GM21717 (cell line): Measurements from ENCODE around the gene BNIP5.

ENCODE experiments used
- ATAC-seq: cut with Tn5 transposase; IDR thresholded peaks from one replicate; pipeline ENCODE4 v1.9.1; 2021; ENCODE audit warnings: mild to moderate bottlenecking, moderate library complexity; ENCODE audit not compliant: unreplicated experiment

Gene BNIP5, protein sequence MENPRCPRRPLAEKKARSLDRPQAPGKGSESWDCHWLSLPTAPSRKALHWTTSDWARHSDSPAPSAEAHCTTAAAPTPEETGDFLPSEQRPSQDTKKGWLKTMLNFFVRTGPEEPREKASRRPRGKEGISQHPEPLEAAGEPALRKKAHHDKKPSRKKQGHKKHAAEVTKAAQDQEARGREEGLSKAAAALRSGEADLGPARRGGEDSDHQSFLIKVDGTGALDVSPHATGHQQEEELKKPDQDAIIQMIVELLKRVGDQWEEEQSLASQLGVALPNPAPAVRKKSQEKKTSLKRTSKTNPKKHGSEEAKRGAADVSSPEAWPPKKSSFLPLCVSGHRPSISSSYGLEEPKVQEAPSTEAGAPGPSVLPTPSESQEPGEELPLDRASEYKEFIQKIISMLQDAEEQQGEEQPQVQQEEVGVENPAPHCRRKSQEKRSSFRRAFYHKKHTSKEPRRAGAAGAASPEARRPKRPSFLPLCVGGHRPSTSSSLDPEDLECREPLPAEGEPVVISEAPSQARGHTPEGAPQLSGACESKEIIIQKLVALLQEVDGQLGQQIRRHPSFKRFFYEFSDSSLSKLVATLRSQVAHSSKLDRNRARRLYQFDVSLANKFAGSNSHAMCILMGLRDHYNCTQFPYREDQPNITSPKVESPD

DNA sequence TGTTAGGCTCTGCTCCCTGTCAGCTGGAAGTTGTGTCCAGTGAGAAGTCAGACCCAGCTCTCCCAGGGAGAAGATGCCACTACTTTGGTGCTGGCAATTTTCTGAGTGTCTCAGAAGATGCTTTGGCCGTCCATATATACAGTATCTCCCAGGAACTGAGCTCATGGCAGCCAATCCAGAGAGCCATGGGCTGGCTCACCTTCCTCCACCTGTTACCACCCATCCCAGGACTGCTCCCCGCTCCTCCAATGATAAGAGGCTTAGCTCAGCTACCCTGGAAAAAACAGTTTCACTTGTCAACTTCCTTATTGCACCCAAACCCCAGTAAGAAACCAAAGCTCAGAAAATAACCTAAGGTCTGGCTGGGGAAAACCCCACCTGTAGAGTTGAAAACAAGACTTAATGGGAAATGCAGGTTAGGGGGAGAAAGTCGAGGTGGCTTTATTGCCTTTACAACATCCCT, at the start of gene BNIP5:
Gene BNIP5 (minus strand): TSS at position 110 of the 463 bp plus-strand sequence. CDS start 6,198 bp downstream, outside the sequence.
- ATAC-seq, result no peak

- ATAC-seq, result no peak
These were observed 47.4 kb upstream of the BNIP5 start for GRCh38 chr6:36384095-36384494.

- no peak for ATAC-seq
These were observed 46.9 kb upstream of the BNIP5 start for GRCh38 chr6:36383606-36384005.

DNA sequence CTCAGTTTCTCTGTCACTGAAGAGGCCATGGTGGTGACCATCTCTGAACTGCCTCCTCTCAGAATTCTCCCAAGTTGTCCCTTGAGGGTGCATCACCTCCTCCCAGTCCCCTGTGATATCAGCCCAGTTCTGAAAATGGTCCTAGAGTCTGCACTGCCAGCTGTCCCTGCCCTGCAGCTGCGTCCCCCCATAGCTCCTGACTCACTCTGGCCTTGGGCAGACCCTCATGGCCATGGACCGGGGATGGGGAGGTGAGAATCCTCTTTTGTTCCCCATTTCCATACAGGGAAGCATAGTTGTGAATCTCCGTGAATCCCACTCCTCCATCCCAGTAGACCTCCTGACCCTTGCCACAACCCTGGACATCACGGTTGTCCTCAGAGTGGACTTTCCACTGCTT, 46.3 kb upstream of the BNIP5 start:
- ATAC-seq, result no peak

GRCh38 chr6:36381502-36382389, 45.1 kb upstream of the BNIP5 start:
- ATAC-seq, result no peak

DNA sequence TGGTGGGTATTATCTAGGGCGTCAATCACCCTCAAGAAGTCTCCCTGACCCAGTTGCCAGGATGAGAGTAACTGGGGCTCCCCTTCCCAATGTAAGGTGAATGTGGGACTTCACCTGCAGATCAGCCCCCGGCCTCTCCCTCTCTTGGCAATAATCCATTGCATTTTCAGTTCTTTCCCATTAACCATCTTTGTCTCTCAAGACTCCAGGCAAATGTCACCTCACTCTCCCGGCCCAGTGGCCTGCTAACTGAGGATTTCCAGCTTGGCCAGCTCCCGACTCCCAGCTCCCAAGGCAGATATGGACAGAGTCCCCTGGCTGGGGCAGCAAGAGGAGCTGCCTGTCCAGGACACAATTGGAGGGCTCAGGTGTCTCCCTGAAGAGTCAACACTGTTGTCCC, 43.5 kb upstream of the BNIP5 start:
- no peak for ATAC-seq

DNA sequence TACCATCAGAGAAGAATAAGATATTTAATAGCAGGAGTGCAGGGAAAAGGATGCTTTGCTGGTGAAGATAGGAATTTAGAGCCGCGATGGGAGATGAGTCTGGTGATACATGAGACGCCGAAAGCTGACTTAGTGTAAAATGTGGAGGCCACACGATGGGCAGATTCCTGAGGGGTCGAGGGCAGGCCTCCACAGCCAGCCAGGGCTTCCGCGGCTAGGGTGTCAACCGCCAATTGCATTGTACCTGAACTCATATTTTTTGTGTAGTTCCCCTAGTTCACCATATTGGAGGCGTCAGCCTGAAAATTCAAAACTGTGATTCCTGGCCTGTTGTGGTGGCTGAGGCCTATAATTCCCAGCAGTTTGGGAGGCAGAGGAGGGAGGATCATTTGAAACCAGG, 42.2 kb upstream of the BNIP5 start:
- no peak for ATAC-seq

DNA sequence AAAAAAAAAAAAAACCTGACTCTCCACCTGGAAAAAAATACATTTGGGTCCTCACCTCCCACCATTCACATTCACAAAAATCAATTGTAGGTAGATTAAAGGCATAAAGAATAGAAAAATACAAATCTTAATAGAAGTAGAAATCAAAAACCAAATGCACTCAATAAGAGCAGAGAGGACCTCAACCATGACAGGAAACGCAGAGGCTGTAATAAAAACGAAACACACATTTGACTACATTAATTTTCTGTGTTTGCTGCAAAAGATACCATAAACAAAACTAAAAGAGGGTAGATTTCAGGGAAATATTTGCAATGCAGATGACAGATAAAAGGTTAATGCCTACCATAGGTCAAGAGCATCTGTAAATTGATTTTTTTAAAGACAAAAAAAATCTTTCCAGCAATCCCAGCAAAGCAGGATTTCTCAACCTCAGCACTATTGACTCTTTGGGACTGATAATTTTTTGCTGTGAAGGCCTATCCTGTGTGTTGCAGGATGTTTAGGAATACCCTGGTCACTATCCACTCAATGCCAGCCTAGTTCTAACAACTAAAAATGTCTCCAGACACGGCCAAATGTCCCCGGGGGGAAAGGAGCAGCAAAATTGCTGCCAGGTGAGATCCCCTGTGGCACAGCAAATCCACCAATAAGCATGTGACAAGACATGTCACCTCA, 41.7 kb upstream of the BNIP5 start:
- no peak for ATAC-seq

DNA sequence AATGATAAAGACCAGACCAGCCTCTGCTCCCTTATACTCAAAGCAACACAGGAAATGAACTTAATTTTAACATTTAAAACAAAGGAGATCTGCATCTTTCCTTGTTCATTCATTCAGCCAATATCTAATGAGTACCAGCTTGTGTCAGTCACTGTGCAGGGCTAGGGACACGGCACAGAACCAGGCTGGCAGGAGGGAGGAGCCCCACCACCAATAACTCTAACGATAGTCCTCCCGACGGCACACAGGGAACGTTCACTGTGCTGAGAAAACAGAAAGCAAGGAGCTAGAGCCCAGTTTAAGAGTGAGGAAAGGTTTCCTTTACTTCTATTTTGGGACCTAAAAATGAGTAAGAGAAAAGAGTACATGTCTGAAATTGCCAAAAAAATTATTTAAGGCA, 40.9 kb upstream of the BNIP5 start:
- ATAC-seq, result no peak

- ATAC-seq, result no peak
These were observed 40.1 kb upstream of the BNIP5 start for GRCh38 chr6:36376742-36377141.

- ATAC-seq, result no peak
These were observed 39.5 kb upstream of the BNIP5 start for GRCh38 chr6:36376183-36376582.

DNA sequence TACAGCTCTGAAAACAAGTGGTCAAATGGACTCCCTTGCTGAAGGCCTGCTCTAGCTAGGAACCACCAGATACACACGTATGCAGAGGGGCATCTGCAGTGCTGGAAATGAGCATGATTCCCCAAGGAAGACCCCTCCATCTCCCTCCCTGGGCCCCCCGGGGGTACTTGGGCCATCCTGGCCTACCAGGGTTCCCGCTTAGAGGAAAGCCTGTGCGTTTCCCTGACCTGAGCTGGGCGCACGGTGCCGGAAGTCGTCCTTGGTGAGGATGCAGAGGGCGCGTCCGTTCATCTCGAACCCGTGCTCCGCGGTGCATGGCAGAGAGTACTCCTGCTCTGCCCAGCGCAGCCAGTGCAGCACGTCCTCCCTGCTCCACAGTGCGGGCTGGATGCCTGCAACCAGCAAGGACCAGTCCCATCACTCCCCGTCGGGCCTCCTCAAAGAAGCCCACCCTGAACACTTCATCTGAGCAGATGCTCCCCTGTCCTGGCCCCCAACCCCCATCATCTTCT, 39.0 kb upstream of the BNIP5 start:
- no peak for ATAC-seq

GRCh38 chr6:36374972-36375371, 38.3 kb upstream of the BNIP5 start:
- ATAC-seq, result no peak

- no peak for ATAC-seq
These were observed 37.5 kb upstream of the BNIP5 start for GRCh38 chr6:36374194-36374593.

DNA sequence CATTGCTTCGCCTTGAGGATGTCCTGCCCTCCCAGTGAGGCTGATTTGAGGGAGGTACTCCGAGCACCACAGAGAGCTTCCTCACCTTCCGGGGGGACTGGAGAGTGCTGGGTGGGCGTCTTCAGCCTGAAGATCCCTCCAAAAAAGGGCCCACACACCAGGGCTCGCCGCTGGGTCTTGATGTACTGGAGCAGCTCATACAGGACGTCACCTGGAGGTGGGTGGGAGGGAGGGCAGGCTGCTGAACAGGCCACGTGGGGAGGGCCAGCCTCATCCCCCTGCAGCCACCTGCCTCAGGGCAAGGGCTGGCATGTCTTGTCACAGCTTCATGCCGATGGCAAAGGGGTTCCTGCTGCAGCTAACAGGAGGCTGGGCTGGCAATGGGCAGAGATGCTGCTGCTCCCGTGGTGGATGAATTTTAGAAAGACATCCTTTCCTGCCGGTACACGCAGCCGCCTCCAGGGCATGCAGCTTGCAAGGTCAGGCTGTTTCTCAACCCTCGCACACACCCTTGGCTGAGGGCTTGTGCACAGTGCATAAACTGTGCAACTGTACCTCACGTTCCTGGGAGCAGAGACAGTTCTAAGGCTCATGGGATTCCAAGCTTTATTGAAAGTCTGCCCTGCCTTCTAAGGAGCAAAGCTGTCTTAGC, 36.8 kb upstream of the BNIP5 start:
- ATAC-seq, result no peak

DNA sequence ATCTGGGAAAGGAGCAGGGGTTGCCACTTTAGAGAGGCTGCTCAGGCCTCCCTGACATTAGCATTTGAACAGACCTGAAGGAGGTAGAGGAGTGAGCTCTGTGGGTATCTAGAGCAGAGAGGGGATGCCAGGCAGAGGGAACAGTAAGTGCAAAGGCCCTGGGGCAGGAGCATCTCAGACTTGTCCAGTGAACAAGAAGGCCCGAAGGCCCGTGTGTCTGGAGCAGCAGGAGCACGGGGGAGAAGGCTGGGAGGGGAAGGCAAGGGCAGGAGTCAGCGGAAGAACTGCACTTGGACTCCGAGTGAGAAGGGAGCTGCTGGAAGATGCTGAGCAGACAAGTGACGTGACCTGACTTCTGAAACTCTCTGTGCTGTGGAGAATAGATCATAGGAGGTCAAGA, 35.4 kb upstream of the BNIP5 start:
- no peak for ATAC-seq

GRCh38 chr6:36371211-36371610, 34.5 kb upstream of the BNIP5 start:
- no peak for ATAC-seq

DNA sequence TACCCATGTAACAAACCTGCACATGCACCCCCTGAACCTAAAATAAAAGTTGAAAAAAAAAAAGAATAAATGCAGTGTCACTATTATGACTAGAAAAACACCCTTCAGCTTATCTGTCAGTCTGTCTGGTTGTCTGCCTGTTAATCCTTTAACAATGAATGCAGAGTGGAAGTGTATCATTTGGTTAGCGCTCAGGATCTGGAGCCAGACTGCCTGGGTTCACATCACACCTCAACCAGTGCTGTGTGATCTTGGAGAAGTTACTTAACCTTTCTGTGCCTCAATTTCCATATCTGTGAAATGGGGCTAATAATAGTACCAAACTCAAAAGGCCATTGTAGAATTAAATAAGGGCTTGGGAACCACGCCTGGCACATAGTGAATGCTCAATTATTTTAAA, 34.0 kb upstream of the BNIP5 start:
- no peak for ATAC-seq

DNA sequence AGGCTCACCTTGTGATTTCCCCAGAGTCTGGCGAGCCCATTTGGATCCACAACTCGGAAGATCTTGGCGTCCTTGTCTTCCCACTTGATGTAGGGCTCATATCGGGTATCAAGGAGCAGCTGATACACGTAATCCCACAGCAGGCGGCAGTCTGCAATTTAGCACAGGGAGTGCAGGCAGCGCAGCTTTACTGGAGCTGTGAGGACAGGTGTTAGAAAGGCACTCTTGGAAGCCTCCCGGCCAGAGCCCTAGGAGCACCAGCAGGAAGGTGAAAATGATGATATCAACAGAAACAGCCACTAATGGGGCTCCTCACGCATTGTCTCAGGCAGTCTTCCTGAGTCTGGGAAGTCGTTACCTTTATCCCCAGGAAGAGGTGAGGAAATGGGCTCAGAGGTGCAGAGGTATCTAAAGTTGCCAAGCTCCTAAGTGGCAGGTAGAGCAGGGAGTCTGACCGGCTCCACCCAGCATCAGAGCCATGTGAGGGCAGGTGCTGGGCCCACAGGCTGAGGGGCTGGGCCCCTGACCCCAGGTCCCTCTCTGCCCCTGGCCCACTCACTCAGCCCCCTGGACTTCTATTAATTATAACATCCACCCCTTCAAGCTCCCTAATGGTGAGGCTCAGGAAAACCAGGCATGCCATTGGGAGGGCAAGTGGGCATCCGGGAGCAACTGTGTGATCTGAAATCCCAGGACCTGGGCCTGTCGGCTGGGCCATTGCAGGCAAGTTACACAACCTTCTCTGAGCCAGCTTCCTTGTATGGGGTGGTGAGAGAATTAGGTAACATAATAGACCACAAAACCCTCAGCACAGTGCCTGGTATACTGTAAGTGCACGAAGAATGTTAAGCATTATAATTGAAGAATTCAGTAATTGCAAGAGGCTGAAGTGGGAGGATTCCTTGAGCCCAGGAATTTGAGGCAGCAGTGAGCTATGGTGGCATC, 32.5 kb upstream of the BNIP5 start:
- ATAC-seq, result no peak
